PC-9 (cell line): ENCODE results near the gene COL6A1.

Source experiments
- EZH2 ChIP-seq: fragments of 200-600 bp; sonication (generic); IDR thresholded peaks from 2 replicates; pipeline ENCODE4 v1.8.0; 2017; ENCODE audit warnings: antibody characterized with exemption, low read depth
- TF ChIP-seq, protein P1 (sequence below): fragments of 200-600 bp; sonication (generic); conservative IDR thresholded peaks from 2 replicates; pipeline ENCODE4 v1.6.1; 2017; ENCODE audit warnings: mixed run types, antibody characterized with exemption, mild to moderate bottlenecking, moderate library complexity

DNA sequence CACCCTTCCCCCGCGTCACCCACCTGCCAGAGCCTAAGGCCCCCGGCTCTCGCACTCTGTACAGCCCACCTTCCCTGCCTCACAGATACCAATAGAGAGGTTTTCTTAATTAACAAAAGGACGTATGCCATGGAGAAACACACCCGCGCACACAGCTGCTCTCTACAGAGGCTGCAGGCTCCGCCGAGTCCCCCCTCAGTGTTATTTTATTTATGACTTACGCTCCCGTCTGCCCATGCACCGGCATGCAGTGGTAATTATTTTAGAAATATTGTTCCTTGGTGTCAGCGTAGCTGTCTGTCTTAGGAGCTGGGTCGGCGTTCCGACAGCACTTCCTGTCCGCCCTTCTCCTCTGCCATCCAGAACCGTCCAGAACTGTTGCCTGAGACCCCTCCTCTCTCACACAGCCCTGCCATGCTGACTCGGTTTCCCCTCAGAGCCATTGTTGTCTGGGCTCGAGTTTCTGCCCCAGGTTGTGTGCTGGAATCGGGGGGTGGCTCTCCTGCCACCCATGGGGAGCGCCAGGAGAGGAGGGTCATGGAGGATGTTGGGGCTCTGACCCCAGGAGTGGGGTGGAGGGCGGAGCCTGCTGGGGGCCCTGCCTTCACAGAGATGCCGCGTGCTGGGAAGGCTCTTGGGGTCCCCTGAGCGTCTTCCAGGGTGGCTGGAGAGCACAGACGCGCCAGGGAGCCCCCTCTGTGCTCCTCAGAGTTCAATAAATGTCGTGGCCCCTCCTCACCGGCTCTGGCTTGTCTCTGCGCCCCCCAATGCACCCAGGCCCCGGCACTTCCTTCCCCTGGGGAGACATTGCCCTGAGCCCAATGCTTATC is 39.6 kb upstream of the COL6A1 start:
- TF ChIP-seq, protein P1, sequence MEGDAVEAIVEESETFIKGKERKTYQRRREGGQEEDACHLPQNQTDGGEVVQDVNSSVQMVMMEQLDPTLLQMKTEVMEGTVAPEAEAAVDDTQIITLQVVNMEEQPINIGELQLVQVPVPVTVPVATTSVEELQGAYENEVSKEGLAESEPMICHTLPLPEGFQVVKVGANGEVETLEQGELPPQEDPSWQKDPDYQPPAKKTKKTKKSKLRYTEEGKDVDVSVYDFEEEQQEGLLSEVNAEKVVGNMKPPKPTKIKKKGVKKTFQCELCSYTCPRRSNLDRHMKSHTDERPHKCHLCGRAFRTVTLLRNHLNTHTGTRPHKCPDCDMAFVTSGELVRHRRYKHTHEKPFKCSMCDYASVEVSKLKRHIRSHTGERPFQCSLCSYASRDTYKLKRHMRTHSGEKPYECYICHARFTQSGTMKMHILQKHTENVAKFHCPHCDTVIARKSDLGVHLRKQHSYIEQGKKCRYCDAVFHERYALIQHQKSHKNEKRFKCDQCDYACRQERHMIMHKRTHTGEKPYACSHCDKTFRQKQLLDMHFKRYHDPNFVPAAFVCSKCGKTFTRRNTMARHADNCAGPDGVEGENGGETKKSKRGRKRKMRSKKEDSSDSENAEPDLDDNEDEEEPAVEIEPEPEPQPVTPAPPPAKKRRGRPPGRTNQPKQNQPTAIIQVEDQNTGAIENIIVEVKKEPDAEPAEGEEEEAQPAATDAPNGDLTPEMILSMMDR, result no peak
- TF ChIP-seq EZH2, result no peak
